Muscle of leg (tissue), 11 donors: ENCODE data around the gene SYNDIG1. TPM values are rescaled to one million over a fixed set of nuclear protein-coding genes. Genes with fewer than 3 reads are reported as not detected.

Experiments
- DNase-seq: peaks from one replicate; pipeline ENCODE4 v3.0.0; 2013
- H3K27ac ChIP-seq: one replicate; pipeline ENCODE4 v1.5.1; 2013; ENCODE audit warnings: mild to moderate bottlenecking, low read length, control low read depth
- H3K27me3 ChIP-seq: one replicate; pipeline ENCODE4 v1.6.1; 2013; ENCODE audit warnings: low read length; ENCODE audit not compliant: control insufficient read depth, insufficient read depth
- H3K36me3 ChIP-seq: one replicate; pipeline ENCODE4 v1.6.1; 2013; ENCODE audit warnings: low read length; ENCODE audit not compliant: control insufficient read depth, insufficient read depth
- H3K4me1 ChIP-seq: one replicate; pipeline ENCODE4 v1.6.1; 2013; ENCODE audit warnings: low read length; ENCODE audit not compliant: control insufficient read depth, insufficient read depth
- H3K4me3 ChIP-seq: one replicate; pipeline ENCODE4 v1.5.1; 2013; ENCODE audit warnings: low read length, control low read depth
- H3K9me3 ChIP-seq: replicated peaks from 2 replicates; pipeline ENCODE4 v1.6.1; 2013; ENCODE audit warnings: low read depth, low read length; ENCODE audit not compliant: control insufficient read depth
- WGBS: methylation state at CpG from one replicate; pipeline ENCODE4 v1.1.5; 2013; ENCODE audit warnings: missing lambda C conversion rate; ENCODE audit not compliant: insufficient coverage; 5-methylcytosine and 5-hydroxymethylcytosine counted together
- polyA plus RNA-seq, 8 donors: library from polyadenylated mRNA; unstranded; fragments of 120-200 nt; gene quantifications; one replicate each; pipeline versions ENCODE4 v1.2.1 to v1.2.3, GENCODE V29; 2013; ENCODE audit warnings: inconsistent platforms in 1 of 8, low replicate concordance in 1 of 8; ENCODE audit not compliant: insufficient read length in 8 of 8, insufficient read depth in 1 of 8
- total RNA-seq: library from RNA; stranded (reverse); fragments of 120-200 nt; gene quantifications from one replicate; pipeline ENCODE4 v1.2.4, GENCODE V29; 2013

The SYNDIG1 gene
- total and polyA plus RNA-seq, 9 donors, result 2.5 to 5.3 (median 4.3) TPM

- Histone ChIP-seq H3K27me3 (no peaks in the 10 kb centered on the region), H3K27ac (no peak overlapping the region), H3K9me3 (no peaks in the 10 kb centered on the region), H3K36me3 (peaks cover 5% of the 10 kb centered on the region), H3K4me3 (no peak overlapping the region), H3K4me1 (peaks cover 56% of the 10 kb centered on the region)
- DNase-seq, result no peak
- 43% methylated on average over 1 of the region's 1 CpG for WGBS
Observed at GRCh38 chr20:24661255-24661654, 191.8 kb downstream of the SYNDIG1 start.

- H3K36me3 ChIP-seq, result peaks cover 5% of the 10 kb centered on the region
- H3K27ac ChIP-seq, result peak overlapping the region; percentile 67
- WGBS, result 53% methylated on average over 7 of the region's 8 CpGs
- H3K4me1 ChIP-seq, result peaks cover 54% of the 10 kb centered on the region
- no peaks in the 10 kb centered on the region for H3K27me3 ChIP-seq
- H3K4me3 ChIP-seq, result no peak overlapping the region
- no peaks in the 10 kb centered on the region for H3K9me3 ChIP-seq
- peak; percentile 50 for DNase-seq
Observed at GRCh38 chr20:24662322-24662721, 192.9 kb downstream of the SYNDIG1 start.

- no peak overlapping the region for H3K4me3 ChIP-seq
- H3K4me1 ChIP-seq, result peaks cover 49% of the 10 kb centered on the region
- H3K27me3 ChIP-seq, result no peaks in the 10 kb centered on the region
- H3K27ac ChIP-seq, result peak overlapping the region; percentile 67
- H3K9me3 ChIP-seq, result no peaks in the 10 kb centered on the region
- 18% methylated on average over 5 of the region's 11 CpGs for WGBS
- DNase-seq, result peak; percentile 78
- H3K36me3 ChIP-seq, result peaks cover 5% of the 10 kb centered on the region
Observed at GRCh38 chr20:24662752-24663365, 193.4 kb downstream of the SYNDIG1 start.

GRCh38 chr20:24663496-24663895, 194.1 kb downstream of the SYNDIG1 start:
- Histone ChIP-seq H3K4me3 (no peak overlapping the region), H3K27ac (peak overlapping the region; percentile 67), H3K27me3 (no peaks in the 10 kb centered on the region), H3K4me1 (peaks cover 42% of the 10 kb centered on the region), H3K9me3 (no peaks in the 10 kb centered on the region), H3K36me3 (peaks cover 5% of the 10 kb centered on the region)
- no peak for DNase-seq
- 70% methylated on average over 3 of the region's 6 CpGs for WGBS

GRCh38 chr20:24664266-24664986, 195.0 kb downstream of the SYNDIG1 start:
- Histone ChIP-seq H3K9me3 (no peaks in the 10 kb centered on the region), H3K4me1 (peaks cover 35% of the 10 kb centered on the region), H3K36me3 (peaks cover 5% of the 10 kb centered on the region), H3K27me3 (no peaks in the 10 kb centered on the region), H3K4me3 (no peak overlapping the region), H3K27ac (no peak overlapping the region)
- 91% methylated on average over 8 of the region's 16 CpGs for WGBS
- DNase-seq, result no peak

GRCh38 chr20:24665196-24665595, 195.8 kb downstream of the SYNDIG1 start:
- H3K4me1 ChIP-seq, result peaks cover 35% of the 10 kb centered on the region
- H3K27ac ChIP-seq, result no peak overlapping the region
- H3K27me3 ChIP-seq, result no peaks in the 10 kb centered on the region
- H3K36me3 ChIP-seq, result peaks cover 5% of the 10 kb centered on the region
- H3K9me3 ChIP-seq, result no peaks in the 10 kb centered on the region
- no peak overlapping the region for H3K4me3 ChIP-seq
- no peak for DNase-seq
- 84% methylated on average over 13 of the region's 13 CpGs for WGBS

- 91% methylated on average over 7 of the region's 15 CpGs for WGBS
- H3K27me3 ChIP-seq, result no peaks in the 10 kb centered on the region
- peaks cover 34% of the 10 kb centered on the region for H3K4me1 ChIP-seq
- H3K27ac ChIP-seq, result no peak overlapping the region
- H3K9me3 ChIP-seq, result no peaks in the 10 kb centered on the region
- peaks cover 5% of the 10 kb centered on the region for H3K36me3 ChIP-seq
- H3K4me3 ChIP-seq, result no peak overlapping the region
- DNase-seq, result no peak
Observed at GRCh38 chr20:24665741-24666191, 196.3 kb downstream of the SYNDIG1 start.

- no peak overlapping the region for H3K4me3 ChIP-seq
- peaks cover 5% of the 10 kb centered on the region for H3K36me3 ChIP-seq
- DNase-seq, result no peak
- WGBS, result 86% methylated on average over 5 of the region's 7 CpGs
- H3K27ac ChIP-seq, result no peak overlapping the region
- no peaks in the 10 kb centered on the region for H3K9me3 ChIP-seq
- H3K27me3 ChIP-seq, result no peaks in the 10 kb centered on the region
- peaks cover 17% of the 10 kb centered on the region for H3K4me1 ChIP-seq
Observed at GRCh38 chr20:24667689-24668383, 198.4 kb downstream of the SYNDIG1 start.

- Histone ChIP-seq H3K4me3 (no peak overlapping the region), H3K27ac (no peak overlapping the region), H3K4me1 (peaks cover 12% of the 10 kb centered on the region), H3K9me3 (no peaks in the 10 kb centered on the region), H3K36me3 (peaks cover 5% of the 10 kb centered on the region), H3K27me3 (no peaks in the 10 kb centered on the region)
- DNase-seq, result no peak
- 90% methylated on average over 2 of the region's 9 CpGs for WGBS
Observed at GRCh38 chr20:24668384-24668702, 198.9 kb downstream of the SYNDIG1 start.

GRCh38 chr20:24668791-24669190, 199.4 kb downstream of the SYNDIG1 start:
- Histone ChIP-seq H3K4me1 (peaks cover 8% of the 10 kb centered on the region), H3K4me3 (no peak overlapping the region), H3K27ac (no peak overlapping the region), H3K36me3 (peaks cover 5% of the 10 kb centered on the region), H3K27me3 (no peaks in the 10 kb centered on the region), H3K9me3 (no peaks in the 10 kb centered on the region)
- no peak for DNase-seq
- 88% methylated on average over 5 of the region's 5 CpGs for WGBS
